GM12878 (cell line): ENCODE measurements around the gene TMC4.

ENCODE experiments used
- POLR2A ChIP-seq: IDR thresholded peaks from 2 replicates; pipeline ENCODE4 v1.6.1; 2011; ENCODE audit warnings: low read depth, mild to moderate bottlenecking, low read length
- RAD21 ChIP-seq: IDR thresholded peaks from 2 replicates; pipeline ENCODE4 v1.6.1; 2011; ENCODE audit warnings: mild to moderate bottlenecking, low read depth, low read length, moderate library complexity; ENCODE audit not compliant: insufficient read depth

DNA sequence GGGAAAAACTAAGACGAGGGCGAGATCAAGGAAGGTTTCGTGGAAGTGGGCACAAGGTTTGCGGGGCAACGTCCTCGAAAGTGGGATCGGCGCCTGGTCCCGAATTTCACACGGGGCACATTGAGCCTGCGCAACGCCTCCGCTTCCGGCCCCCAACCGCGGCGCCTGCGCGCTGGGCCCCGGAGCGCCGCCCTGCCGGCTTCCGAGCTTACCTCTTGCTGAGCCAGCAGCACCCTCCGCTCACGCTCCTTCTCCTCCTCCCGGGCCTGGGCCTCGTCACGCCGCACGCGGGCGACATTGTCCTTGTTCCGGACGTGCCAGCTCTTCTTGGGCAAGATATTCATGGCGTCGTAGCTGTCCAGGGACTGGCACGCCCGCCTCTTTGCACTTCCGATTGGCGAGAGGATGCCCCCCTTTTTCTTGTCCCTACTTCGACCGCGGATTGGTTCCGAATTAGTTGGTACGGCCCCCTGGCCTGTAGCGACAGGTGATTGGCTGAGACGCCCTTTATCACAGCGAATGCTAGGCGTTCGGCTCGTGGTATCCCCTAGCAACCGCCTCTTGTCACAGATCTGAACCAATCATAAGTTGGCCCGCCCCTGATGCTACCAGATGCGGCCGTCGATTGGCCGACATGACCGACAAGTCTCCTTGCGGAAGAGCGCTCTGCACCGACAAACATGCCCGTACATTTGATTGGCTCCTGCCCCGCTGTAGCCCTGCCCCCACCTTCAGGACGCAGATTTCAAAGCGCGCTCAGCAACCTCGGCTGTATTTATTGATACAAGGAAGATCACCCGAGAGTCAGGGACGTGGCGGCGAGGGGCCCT, 13.4 kb downstream of the TMC4 start, which contains the start of gene LENG1:
- TF ChIP-seq POLR2A: peak; percentile 94
- TF ChIP-seq RAD21: no peak
